CD4-positive, alpha-beta T cell treated with Interleukin-17A for 1 hour (primary cell): ENCODE results near the gene OAF.
"Not testable (repeated sequence)": the region's sequence is repeated elsewhere in the genome, so short reads cannot be mapped to it uniquely, and the experiment has no call there.

Experiments
- DNase-seq: peaks from one replicate; pipeline ENCODE4 v3.0.0-alpha.2; 2020

OAF gene

GRCh38 chr11:120210626-120211521 lies at the start of gene OAF:
OAF (plus strand) TSS chr11:120211032; CDS start chr11:120211280, 248 bp downstream.
- DNase-seq = peak; percentile 69

DNA sequence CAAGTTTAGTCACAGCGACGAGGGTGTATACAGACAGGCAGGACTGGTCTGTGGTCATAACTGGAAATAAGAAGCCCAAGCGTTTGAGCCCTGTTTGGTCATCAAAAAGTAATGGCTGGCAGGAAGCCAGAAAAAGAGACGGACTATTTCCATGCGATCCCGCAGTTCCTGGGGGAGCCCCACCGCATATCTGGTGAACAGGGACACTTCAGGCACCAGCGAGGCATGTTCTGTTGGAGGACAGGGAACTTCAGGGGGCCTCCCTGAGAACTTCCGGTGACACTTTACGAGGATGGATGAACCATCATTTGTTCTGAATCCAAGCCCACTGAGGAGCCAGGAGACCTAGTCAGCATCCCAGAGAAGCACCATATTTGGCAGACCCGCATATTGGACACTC lies 43.2 kb upstream of the OAF start:
- no peak for DNase-seq

DNA sequence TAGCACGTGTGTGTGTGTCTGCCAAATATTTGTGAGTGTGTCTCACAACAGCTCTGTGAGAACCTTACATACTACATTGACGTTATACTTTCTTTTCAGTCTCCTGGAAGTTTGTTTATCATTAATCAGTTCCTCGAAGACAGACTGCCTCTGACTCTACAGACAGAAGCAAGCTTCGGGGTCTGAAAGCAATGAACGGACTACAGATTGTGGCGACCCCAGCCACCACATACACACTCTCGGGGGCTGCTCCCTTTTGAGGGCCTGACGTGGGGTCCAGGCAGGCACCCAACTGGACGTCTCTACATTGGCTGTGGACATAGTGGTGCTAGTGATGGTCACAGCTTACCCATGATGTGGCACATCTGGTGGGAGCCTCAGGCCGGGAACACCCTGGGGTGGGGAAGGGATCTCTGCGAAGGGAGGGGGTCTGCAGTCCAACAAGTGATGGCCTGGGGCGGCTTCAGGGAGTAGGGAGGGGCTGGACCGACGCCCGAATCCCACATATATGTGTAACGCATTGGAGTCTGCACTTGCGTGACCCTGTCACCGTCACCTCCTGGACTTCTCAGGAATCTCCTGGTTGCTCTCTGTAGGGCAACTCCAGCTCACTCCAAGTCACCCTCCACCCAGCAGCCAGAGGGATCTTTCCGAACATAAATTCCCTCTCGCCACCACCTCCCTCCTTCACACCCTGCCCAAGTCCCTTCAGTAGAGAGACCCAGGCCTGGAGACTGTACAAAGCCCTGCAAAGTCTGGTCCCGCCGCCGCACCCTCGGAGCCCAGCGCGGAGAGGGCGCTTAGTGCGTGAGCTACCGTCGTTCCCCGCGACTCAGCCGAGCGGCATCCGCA lies 42.5 kb upstream of the OAF start:
- DNase-seq = no peak

DNA sequence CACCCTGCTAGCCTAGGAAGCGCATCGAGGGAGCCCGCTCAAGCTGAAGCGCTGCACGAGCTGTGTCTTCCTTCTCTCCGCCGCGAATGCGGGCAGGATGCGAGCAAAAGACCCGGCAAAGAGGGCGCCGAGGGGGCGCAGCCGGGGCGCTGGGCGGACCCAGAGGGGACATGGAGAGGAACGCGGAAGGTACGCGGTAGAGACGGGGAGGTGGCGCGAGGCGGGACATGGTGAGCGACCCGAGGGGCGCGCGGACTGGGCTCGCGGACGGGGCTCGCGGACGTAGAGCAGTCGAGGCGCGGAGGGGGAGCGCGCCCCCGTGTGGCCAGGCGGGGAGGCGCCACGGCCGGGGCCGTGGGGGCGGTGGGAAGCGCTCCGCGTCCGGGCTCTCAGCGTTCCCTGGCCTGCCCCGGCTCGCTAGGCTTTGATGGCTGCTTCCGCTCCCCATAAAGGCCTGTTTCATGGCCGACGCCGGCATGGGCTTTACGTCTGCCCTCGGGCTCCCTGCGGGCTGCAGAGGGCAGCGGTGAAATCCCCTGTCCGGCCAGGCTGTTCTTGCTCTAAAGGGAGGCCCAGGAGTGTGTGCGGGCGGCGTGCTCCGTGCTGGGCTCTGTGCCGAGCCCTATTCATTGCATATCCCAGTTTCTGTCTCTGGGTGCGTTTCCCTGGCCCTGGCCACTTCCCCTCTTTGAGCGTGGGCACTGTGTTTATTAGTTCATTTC lies 41.7 kb upstream of the OAF start:
- DNase-seq = peak; percentile 51

GRCh38 chr11:120169981-120170698 lies 40.7 kb upstream of the OAF start:
- no peak for DNase-seq

DNA sequence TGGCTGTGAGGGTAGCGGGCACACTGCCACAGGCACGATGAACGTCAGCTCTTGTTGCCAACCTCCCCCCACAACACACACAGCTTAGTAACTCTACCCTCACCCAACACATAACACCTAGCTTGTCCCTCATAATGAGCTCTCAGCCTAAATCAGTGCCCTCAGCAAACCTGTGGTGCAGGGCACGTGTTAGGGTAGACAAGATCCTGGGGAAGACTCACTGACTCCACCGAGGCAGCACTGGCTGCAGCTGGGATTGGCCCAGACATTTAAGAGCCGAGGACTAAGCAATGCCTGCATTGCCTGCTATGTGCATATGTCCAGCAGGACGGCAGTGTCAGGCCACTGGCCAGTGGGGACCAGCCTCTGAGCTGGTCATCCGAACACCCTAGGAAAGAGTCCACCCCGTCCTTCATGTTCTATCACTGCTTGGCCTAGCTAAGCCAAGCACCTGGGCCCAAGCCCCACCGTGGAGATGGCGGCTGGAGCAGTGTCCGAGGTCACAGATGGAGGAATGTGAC lies 40.0 kb upstream of the OAF start:
- no peak for DNase-seq

DNA sequence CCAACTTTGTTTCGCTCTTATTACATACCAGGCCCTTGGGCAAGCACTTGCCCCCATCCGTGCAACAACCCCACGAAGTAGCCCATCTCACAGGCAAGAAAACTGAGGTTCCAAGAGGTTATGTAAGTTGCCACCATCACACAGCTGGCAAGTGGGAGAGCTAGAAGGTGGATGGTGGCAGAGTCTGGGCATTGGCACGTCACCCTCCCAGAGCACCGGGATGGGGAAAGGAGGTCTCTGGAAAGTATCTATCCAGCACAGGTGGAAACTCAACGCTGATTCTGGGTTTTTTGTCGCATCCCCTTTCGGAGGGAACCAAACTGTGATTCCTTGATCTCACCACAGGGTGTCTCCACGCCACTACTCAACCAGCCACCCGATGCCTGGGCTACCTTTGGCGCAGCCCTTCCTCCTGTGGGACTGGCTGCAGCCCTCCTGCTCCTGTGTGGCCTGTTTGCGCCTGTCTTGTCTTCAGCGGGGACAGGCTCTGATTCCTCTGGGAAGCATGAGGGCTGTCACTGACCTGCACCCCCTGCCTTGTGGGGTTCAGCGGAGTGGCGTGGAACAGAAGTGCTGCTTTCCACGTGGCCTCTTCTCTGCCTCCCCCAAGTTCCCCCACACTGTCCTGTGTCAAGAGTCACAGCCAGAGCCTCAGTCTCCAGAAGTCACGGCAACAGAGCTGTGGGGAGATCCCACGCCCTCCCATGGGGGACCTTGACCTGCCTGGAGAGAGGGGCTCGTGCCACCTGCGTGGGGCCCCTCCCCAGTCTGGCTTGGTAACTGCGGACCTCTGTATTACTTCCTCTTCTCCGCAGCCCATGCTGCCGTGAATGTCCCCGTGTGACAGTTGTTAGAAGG lies 38.5 kb upstream of the OAF start:
- peak; percentile 35 for DNase-seq

DNA sequence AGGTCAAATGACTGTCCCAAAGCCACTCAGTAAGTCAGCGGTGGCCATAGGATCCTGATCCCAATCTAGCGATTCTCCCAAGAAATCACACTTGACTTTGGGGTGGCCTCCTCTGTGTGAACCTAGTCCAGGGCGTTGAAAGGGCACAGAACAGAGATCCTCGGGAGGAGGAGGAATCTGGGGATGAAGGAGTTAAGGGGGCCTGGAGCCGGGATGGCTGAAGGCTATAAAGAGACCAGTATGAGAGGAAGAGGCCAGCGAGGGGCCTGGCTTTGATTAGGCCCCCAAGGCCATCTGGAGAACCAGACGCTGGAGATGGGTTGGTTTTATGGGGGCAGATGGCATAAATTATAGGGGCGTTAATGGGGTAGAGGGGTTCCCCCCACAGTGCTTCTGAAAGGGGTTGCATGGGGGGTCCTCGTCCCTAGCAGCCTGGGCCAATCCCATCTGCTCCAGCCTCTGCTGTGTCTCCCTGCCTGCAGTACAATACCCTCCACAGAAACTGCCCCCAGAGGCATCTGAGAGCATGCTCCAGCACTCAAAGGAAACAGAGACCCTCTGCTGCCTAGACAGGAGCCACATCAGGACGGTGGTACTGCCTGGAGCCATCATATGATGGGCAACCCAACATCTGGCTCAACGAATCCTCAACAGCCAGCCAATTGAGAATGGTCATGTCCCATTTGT lies 37.7 kb upstream of the OAF start:
- DNase-seq = no peak

- DNase-seq = no peak
Observed at GRCh38 chr11:120173807-120174206, 37.0 kb upstream of the OAF start.

DNA sequence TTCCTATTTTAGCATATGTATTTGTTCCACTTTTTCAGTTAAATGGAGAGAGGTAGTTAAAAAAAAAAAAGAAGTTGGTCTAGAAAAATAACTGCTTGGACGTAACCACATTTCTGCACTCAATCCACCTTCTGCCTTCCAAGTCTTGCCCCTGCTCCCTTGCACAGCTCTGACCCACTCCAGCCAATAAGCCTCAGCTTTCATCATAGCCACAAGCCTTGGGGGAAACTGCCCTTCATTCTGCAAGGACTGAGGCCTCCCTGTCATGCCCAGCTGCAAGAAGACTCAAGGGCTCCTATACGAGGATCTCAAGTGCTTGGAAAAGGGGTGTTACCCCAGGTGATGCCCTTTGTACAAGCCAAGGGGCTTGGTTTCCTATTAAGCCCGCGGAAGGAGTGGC lies 36.0 kb upstream of the OAF start:
- DNase-seq = no peak

GRCh38 chr11:120178561-120179056 lies 32.2 kb upstream of the OAF start:
- DNase-seq = no peak

DNA sequence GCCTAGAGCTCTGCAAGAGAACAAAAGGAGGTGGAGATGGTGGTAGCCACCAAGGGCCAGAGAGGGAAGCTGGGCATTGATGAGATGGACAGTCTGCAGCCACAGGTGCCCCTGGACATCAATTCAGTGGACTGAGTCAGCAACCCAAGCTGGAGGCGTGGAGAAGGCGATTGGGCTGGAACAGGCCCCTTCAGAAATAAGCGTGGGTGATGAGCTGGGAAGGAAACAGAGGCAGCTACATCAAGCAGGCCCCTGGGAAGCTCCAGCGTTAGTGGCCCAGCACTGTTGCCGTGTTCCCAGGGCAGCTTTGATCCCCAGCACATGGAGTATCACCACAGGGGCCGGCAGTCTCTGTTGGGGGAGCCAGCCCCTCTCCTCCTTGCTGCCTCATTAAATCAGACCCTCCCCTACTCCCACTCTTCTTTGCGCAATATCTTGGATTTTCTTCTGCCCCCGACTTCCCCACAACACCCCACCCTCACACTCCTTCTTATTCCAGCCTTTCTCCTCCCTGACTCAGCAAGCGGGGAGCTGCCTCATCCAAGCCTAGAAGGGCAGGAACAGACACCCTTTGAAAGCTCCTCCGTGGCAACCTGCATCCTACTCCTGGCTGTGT lies 31.7 kb upstream of the OAF start:
- no peak for DNase-seq

- not testable (repeated sequence) for DNase-seq
Observed at GRCh38 chr11:120180063-120180462, 30.8 kb upstream of the OAF start.

DNA sequence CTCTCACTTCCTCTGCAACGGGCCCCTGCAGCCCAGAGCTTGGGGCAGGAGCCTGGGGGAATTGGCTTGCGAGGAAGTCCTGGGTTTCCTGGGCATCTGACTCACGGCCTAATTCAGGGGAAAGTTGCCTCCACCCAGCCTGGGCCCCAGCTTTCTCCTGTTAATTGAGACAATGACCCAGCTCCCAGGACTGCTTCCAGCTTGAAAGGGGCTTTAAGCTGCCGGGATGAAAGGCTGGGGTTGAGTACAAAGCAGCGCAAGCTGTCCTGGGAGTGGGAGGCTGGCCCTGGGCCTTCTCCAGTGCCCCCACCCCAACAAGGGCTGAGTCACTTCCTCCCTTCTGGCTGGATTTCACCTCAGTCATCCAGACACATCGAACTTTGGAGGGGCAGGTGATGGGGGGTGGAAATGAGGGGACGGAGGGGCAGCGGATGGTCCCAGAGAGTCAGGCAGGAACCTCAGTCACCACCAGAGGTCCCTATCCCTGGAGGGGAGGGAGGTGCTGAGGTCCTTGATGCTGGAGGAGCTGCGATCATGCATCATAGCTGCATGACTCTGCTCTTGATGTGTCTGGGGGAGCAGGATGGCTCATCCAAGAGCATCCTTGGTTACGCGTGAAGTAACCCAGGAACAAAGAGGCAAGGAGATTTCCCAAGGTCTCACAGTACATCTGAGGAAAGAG lies 30.1 kb upstream of the OAF start:
- no peak for DNase-seq

DNA sequence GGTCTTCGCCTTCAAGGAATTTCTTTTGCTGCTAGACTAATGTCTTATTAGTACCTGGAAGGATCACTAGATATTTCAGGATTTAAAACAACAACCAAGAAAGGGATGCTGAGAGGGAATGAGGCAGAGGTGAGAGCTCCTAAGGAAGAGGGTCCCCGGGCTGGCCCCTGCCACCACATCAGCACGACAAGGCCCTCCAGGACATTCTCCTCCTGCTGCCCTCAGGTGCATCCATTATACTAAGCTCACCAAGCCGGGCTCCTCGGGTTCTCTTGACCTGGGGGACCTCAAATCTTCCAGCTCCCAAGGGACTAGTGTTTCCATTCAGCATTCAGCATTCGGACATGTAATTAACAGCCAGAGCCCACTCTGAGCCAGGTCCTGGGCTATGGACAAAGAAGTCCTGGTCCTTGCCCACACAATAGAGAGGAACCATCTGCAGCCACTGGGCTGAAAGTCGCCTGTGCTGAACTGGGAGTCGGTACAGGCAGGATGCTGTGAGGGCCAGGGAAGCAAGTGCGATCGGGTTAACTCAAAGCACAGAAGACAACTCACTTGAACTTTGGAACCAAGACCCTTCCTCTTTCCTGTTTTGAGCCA lies 29.4 kb upstream of the OAF start:
- DNase-seq = no peak

DNA sequence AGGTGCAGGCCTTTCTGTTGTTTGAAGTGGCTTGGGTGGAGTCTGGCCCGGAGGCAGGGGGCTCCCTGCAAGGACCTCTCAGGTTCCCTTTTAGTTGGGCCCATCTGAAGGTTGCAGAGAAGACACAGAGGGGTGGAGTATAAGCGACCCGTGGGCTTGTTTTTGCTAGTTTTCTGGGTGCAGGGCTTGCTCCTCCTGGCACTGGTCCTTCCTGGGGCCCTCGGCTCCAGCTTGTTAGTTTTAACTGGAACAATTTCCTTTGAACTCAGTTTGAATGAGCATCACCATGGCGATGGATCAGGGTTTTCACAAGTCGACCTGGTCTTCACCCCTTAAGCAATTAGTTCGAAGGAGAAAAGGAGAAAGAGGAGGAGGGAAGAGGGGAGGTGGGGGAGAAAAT lies 28.5 kb upstream of the OAF start:
- DNase-seq = no peak

DNA sequence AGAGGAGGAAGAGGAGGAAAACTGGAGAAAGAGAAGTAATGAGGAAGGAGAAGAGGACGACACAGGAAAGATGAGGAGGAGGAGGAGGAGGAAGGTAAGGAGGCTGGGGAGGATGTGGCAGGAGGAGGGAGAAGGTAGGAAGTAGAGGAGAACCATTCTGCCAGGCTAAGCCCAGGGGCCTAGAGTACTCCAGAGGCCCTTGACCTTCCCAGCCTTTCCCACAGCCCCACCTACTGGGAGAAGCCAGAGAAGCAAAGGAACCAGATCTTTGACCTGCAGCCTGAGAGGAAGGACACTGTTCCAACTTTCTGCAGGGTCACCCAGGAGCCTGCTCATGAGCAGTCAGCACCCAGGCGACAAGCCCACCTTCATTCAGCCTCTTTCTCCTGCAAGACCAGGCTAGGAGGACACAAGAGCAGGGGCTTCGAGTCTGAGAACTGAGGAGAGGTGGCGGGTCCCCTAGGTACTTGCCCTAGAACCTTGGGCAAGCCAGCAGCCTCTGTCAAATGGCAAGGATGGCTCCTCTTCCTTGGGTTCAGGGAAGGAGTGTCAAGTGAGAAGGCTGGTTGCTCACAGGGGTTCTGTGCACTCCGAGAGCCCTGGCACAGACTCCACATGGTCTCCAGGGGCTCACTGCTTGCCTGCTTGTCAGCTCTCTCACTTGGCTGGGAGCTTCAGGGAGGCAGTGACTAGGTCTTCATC lies 27.9 kb upstream of the OAF start:
- no peak for DNase-seq

DNA sequence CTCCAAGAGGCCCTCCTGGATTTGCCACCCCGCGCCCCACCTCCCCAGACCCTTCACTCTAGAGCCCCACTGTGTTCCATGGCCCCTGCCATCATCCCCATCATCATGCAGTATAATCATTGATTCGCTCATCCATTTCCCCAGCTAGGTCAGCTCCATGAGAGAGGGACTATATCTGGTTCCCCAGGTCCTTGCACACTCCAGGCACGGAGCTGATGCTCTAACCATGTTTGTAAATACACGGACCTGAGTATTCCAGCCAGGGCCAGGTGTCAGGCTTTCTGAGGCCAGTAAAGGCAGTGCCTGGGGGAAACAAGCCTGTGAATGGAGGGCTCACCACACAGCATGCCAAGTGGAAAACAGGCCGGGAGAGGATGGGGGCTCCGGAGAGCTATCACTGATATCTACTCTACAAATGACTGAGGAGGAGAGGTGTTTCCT lies 27.1 kb upstream of the OAF start:
- DNase-seq = no peak
